Mucosa of stomach (tissue), 1 donor: ENCODE data around the gene GADD45B.

ENCODE experiments used
- H3K27me3 ChIP-seq: one replicate; pipeline ENCODE4 v1.7.0; 2013; ENCODE audit warnings: mild to moderate bottlenecking, low read length; ENCODE audit not compliant: control insufficient read depth, insufficient read depth
- H3K36me3 ChIP-seq: one replicate; pipeline ENCODE4 v1.7.0; 2013; ENCODE audit warnings: low read length; ENCODE audit not compliant: control insufficient read depth, insufficient read depth
- H3K4me1 ChIP-seq: one replicate; pipeline ENCODE4 v1.7.0; 2013; ENCODE audit warnings: mild to moderate bottlenecking, low read length; ENCODE audit not compliant: control insufficient read depth, insufficient read depth
- H3K4me3 ChIP-seq: one replicate; pipeline ENCODE4 v1.7.0; 2013; ENCODE audit warnings: low read length
- H3K9ac ChIP-seq: one replicate; pipeline ENCODE4 v1.7.0; 2013; ENCODE audit warnings: mild to moderate bottlenecking, low read length, moderate library complexity
- H3K9me3 ChIP-seq: one replicate; pipeline ENCODE4 v1.7.0; 2013; ENCODE audit warnings: mild to moderate bottlenecking, low read length, moderate library complexity; ENCODE audit not compliant: control insufficient read depth
- donor health status: Pancreatic carcinoma.

Gene GADD45B

GRCh38 chr19:2478278-2478755, 2.4 kb downstream of the GADD45B start:
- Histone ChIP-seq H3K4me3 (peak overlapping the region; percentile 50), H3K4me1 (peaks cover 32% of the 10 kb centered on the region), H3K27me3 (no peaks in the 10 kb centered on the region), H3K36me3 (no peaks in the 10 kb centered on the region), H3K9ac (peak overlapping the region; percentile 94), H3K9me3 (no peaks in the 10 kb centered on the region)

GRCh38 chr19:2478756-2479555, 3.0 kb downstream of the GADD45B start:
- no peaks in the 10 kb centered on the region for H3K27me3 ChIP-seq
- peak overlapping the region; percentile 94 for H3K9ac ChIP-seq
- no peaks in the 10 kb centered on the region for H3K9me3 ChIP-seq
- peaks cover 32% of the 10 kb centered on the region for H3K4me1 ChIP-seq
- peak overlapping the region; percentile 50 for H3K4me3 ChIP-seq
- H3K36me3 ChIP-seq, result no peaks in the 10 kb centered on the region

- no peaks in the 10 kb centered on the region for H3K27me3 ChIP-seq
- peaks cover 29% of the 10 kb centered on the region for H3K4me1 ChIP-seq
- H3K9me3 ChIP-seq, result no peaks in the 10 kb centered on the region
- no peaks in the 10 kb centered on the region for H3K36me3 ChIP-seq
- no peak overlapping the region for H3K4me3 ChIP-seq
- H3K9ac ChIP-seq, result peak overlapping the region; percentile 94
Measured at GRCh38 chr19:2479556-2480194, 3.7 kb downstream of the GADD45B start.

- Histone ChIP-seq H3K27me3 (no peaks in the 10 kb centered on the region), H3K4me3 (no peak overlapping the region), H3K4me1 (peaks cover 19% of the 10 kb centered on the region), H3K36me3 (no peaks in the 10 kb centered on the region), H3K9me3 (no peaks in the 10 kb centered on the region), H3K9ac (no peak overlapping the region)
Measured at GRCh38 chr19:2481466-2481865, 5.5 kb downstream of the GADD45B start.

- no peaks in the 10 kb centered on the region for H3K9me3 ChIP-seq
- H3K36me3 ChIP-seq, result no peaks in the 10 kb centered on the region
- H3K4me3 ChIP-seq, result no peak overlapping the region
- H3K27me3 ChIP-seq, result no peaks in the 10 kb centered on the region
- H3K9ac ChIP-seq, result no peak overlapping the region
- H3K4me1 ChIP-seq, result peaks cover 15% of the 10 kb centered on the region
Measured at GRCh38 chr19:2482354-2483038, 6.6 kb downstream of the GADD45B start.

GRCh38 chr19:2483084-2483483, 7.2 kb downstream of the GADD45B start:
- peaks cover 14% of the 10 kb centered on the region for H3K4me1 ChIP-seq
- no peaks in the 10 kb centered on the region for H3K9me3 ChIP-seq
- no peaks in the 10 kb centered on the region for H3K36me3 ChIP-seq
- no peaks in the 10 kb centered on the region for H3K27me3 ChIP-seq
- no peak overlapping the region for H3K9ac ChIP-seq
- no peak overlapping the region for H3K4me3 ChIP-seq

- no peak overlapping the region for H3K9ac ChIP-seq
- H3K4me3 ChIP-seq, result no peak overlapping the region
- H3K4me1 ChIP-seq, result peaks cover 20% of the 10 kb centered on the region
- H3K27me3 ChIP-seq, result no peaks in the 10 kb centered on the region
- H3K9me3 ChIP-seq, result no peaks in the 10 kb centered on the region
- no peaks in the 10 kb centered on the region for H3K36me3 ChIP-seq
Measured at GRCh38 chr19:2483484-2484151, 7.7 kb downstream of the GADD45B start.

GRCh38 chr19:2484178-2484937, 8.4 kb downstream of the GADD45B start:
- no peaks in the 10 kb centered on the region for H3K9me3 ChIP-seq
- peaks cover 19% of the 10 kb centered on the region for H3K4me1 ChIP-seq
- no peaks in the 10 kb centered on the region for H3K36me3 ChIP-seq
- no peaks in the 10 kb centered on the region for H3K27me3 ChIP-seq
- no peak overlapping the region for H3K4me3 ChIP-seq
- H3K9ac ChIP-seq, result no peak overlapping the region

- Histone ChIP-seq H3K27me3 (no peaks in the 10 kb centered on the region), H3K4me3 (no peak overlapping the region), H3K4me1 (peaks cover 19% of the 10 kb centered on the region), H3K9me3 (no peaks in the 10 kb centered on the region), H3K9ac (no peak overlapping the region), H3K36me3 (no peaks in the 10 kb centered on the region)
Measured at GRCh38 chr19:2485428-2485827, 9.5 kb downstream of the GADD45B start.

GRCh38 chr19:2487090-2487489, 11.2 kb downstream of the GADD45B start:
- Histone ChIP-seq H3K4me3 (no peak overlapping the region), H3K9me3 (no peaks in the 10 kb centered on the region), H3K4me1 (peaks cover 32% of the 10 kb centered on the region), H3K9ac (no peak overlapping the region), H3K27me3 (no peaks in the 10 kb centered on the region), H3K36me3 (no peaks in the 10 kb centered on the region)

GRCh38 chr19:2487842-2488241, 11.9 kb downstream of the GADD45B start:
- Histone ChIP-seq H3K36me3 (no peaks in the 10 kb centered on the region), H3K4me1 (peaks cover 32% of the 10 kb centered on the region), H3K4me3 (no peak overlapping the region), H3K27me3 (no peaks in the 10 kb centered on the region), H3K9ac (no peak overlapping the region), H3K9me3 (no peaks in the 10 kb centered on the region)
